HepG2 (cell line): ENCODE results near the gene ZDHHC19. TPM values are rescaled to one million over a fixed set of nuclear protein-coding genes. Genes with fewer than 3 reads are reported as not detected.

Source experiments
- AKAP8 ChIP-seq: sonication (generic); formaldehyde crosslinking; IDR thresholded peaks from 2 replicates; pipeline ENCODE4 v1.5.1; 2020; ENCODE audit warnings: mild to moderate bottlenecking, missing genetic modification reagents
- PCBP2 ChIP-seq: fragments of 200-400 bp; formaldehyde crosslinking; optimal IDR thresholded peaks from 2 replicates; pipeline ENCODE3; 2018; ENCODE audit warnings: low read length, low read depth; ENCODE audit not compliant: poor library complexity, severe bottlenecking
- PLRG1 ChIP-seq: fragments of 450-650 bp; conservative IDR thresholded peaks from 2 replicates; pipeline ENCODE4 v1.6.1; 2016
- SALL1 ChIP-seq: sonication (generic); formaldehyde crosslinking; IDR thresholded peaks from 2 replicates; pipeline ENCODE4 v1.8.0; 2022; ENCODE audit warnings: mild to moderate bottlenecking, missing genetic modification reagents
- THAP7 ChIP-seq: sonication (generic); formaldehyde crosslinking; IDR thresholded peaks from 2 replicates; pipeline ENCODE4 v1.8.1; 2023; ENCODE audit warnings: mild to moderate bottlenecking, missing genetic modification reagents
- TIGD3 ChIP-seq: sonication (generic); formaldehyde crosslinking; IDR thresholded peaks from 2 replicates; pipeline ENCODE4 v1.5.1; 2020; ENCODE audit warnings: mild to moderate bottlenecking, missing genetic modification reagents, borderline replicate concordance
- ZNF687 ChIP-seq: sonication (generic); formaldehyde crosslinking; IDR thresholded peaks from 2 replicates; pipeline ENCODE4 v1.5.1; 2020; ENCODE audit warnings: mild to moderate bottlenecking, missing genetic modification reagents, moderate library complexity
- ZNF800 ChIP-seq: sonication (generic); formaldehyde crosslinking; IDR thresholded peaks from 2 replicates; pipeline ENCODE4 v1.4.0; 2020; ENCODE audit warnings: missing genetic modification reagents
- polyA plus RNA-seq, 8 experiments: library from polyadenylated mRNA; depleted of rRNA in 3 of 8; stranded (reverse) in 7 of 8; unstranded in 1 of 8; fragments of >200 nt; fragmentation: Illumina TruSeq in 4 of 8; extraction: Trizol in 4 of 8; gene quantifications; 2 replicates each; pipeline versions ENCODE4 v1.2.1 to v1.2.3, GENCODE V29; 2011 to 2016; ENCODE audit warnings: low read depth in 4 of 8, missing spikeins in 1 of 8, mixed read lengths in 1 of 8; ENCODE audit not compliant: insufficient read depth in 1 of 8
- total RNA-seq, 5 experiments: library from RNA; depleted of rRNA; stranded (reverse); fragments of >200 nt; fragmentation: Illumina TruSeq; extraction: Trizol; gene quantifications; 2 replicates each; pipeline ENCODE4 v1.2.3, GENCODE V29; 2016; ENCODE audit warnings: low read depth in 1 of 5

The ZDHHC19 gene
- total and polyA plus RNA-seq, 2 of the 13 experiments (the other 11 are each of a cell fraction or from before 2014, with no cell fraction given): 0.22 to 0.53 TPM

- TF ChIP-seq ZNF800 (no peak), PCBP2 (no peak), TIGD3 (no peak), PLRG1 (no peak), SALL1 (0 out of 2 replicates have a peak, but pooled peaks have one; percentile 22), ZNF687 (CRISPR knock-in tag) (peak; percentile 59), AKAP8 (CRISPR knock-in tag) (no peak), THAP7 (CRISPR knock-in tag) (no peak)
These were observed 12.1 kb downstream of the ZDHHC19 start (continued) for GRCh38 chr3:196198771-196199753.
